ENCODE results near the gene RASGRP1. TPM values are rescaled to one million over a fixed set of nuclear protein-coding genes. Genes with fewer than 3 reads are reported as not detected.

Gene RASGRP1
- polyA plus RNA-seq, 1 of the 3 experiments (the other 2 are of a cell fraction), result 0.03 TPM

DNA sequence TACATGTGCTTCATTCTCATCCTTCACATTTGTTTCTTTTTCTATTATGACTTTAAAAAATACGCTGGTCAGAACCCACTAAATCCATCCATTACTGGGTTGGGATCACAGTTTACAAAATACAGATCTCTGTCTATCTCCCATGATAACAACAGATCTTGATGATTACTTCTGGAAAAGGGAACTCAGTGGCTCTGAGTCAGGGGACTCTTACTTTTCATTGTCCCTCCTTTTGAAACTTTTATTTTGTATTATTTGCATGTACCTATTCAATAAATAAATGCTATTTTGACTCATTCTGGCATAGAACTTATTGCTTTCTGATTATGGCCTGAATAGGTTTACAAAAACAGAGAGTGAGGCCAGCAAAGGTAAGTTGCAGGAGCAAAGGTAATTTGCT lies 11.6 kb upstream of the RASGRP1 start:
- no peak for DNase-seq
- no peak overlapping the region for H2AFZ ChIP-seq (ENCODE audit: low read depth)
- H3K9ac ChIP-seq, result no peak overlapping the region
- no peaks in the 10 kb centered on the region for H4K20me1 ChIP-seq (ENCODE audit: insufficient read depth)
- H3K4me3 ChIP-seq (ENCODE audit: low read depth in 2 of 2, low read length in 1 of 2), result no peak overlapping the region
- WGBS (ENCODE audit: low lambda C conversion rate), result 13% methylated on average over 1 of the region's 1 CpG
- no peak overlapping the region for H3K4me2 ChIP-seq
- no peaks in the 10 kb centered on the region for H3K79me2 ChIP-seq (ENCODE audit: insufficient read depth)
- no peaks in the 10 kb centered on the region for H3F3A ChIP-seq (replicated peaks; ENCODE audit: insufficient read depth)
- H3K9me3 ChIP-seq, result no peaks in the 10 kb centered on the region
- H3K4me1 ChIP-seq (ENCODE audit: control insufficient read depth in 1 of 2, insufficient read depth in 2 of 2, low read depth in 1 of 2, low read length in 1 of 2), result no peaks in the 10 kb centered on the region
- peaks cover 16% of the 10 kb centered on the region; the same call in 1 of the 2 replicates for H3K27me3 ChIP-seq (ENCODE audit: insufficient read depth)
- H3K36me3 ChIP-seq (replicated peaks in 1 of 2; ENCODE audit: control insufficient read depth in 1 of 2, insufficient read depth in 2 of 2, low read length in 1 of 2), result no peaks in the 10 kb centered on the region
- H3K27ac ChIP-seq (ENCODE audit: low read depth in 2 of 2, low read length in 1 of 2), result no peak overlapping the region
- ChIA-PET POLR2A (no interaction called here), CTCF (interaction anchor here (2.6 kb wide), 1 partner anchor 12 kb away, joined by 17 read pairs; the partner anchor contains the start of gene RASGRP1)
- H3K9me2 ChIP-seq, result no peaks in the 10 kb centered on the region
- TF ChIP-seq CHD2 (IDR thresholded peaks at IDR 0.05; ENCODE audit: low read length, partially characterized antibody), result no peak
- no peak for TF ChIP-seq PBX3 (IDR thresholded peaks at IDR 0.05)
- TF ChIP-seq, protein P1, sequence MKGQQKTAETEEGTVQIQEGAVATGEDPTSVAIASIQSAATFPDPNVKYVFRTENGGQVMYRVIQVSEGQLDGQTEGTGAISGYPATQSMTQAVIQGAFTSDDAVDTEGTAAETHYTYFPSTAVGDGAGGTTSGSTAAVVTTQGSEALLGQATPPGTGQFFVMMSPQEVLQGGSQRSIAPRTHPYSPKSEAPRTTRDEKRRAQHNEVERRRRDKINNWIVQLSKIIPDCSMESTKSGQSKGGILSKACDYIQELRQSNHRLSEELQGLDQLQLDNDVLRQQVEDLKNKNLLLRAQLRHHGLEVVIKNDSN (IDR thresholded peaks at IDR 0.05; ENCODE audit: borderline replicate concordance, low read depth), result no peak
- TF ChIP-seq TCF12 (IDR thresholded peaks at IDR 0.05), result no peak
- no peak for TF ChIP-seq FOXJ3 (CRISPR knock-in tag; IDR thresholded peaks at IDR 0.05)
- no peak for TF ChIP-seq NFIC (IDR thresholded peaks at IDR 0.05; ENCODE audit: borderline replicate concordance)
- TF ChIP-seq EZH2phosphoT487 (IDR thresholded peaks at IDR 0.05; ENCODE audit: borderline replicate concordance, low read depth), result no peak

DNA sequence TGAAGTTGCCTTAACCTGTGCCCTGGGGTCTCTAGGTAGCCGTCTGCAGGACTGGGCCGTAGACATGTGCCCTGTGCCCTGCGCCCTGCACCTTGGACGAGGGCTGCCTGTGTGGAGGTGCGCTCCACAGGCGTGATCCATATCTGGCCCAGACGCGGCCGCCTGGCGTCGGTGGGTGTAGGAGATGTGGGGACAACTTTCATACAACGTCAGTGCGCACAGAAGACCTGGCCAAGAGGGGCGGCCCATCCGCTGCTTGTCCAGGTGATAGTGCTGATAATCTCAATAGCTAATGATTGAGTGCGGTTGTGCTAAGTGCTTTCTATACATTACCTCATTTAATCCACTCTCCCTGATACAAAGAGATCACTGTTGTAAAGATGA lies 665 bp upstream of the RASGRP1 start:
- H3K4me2 ChIP-seq, result peak overlapping the region; percentile 77
- no peaks in the 10 kb centered on the region for H3F3A ChIP-seq (replicated peaks; ENCODE audit: insufficient read depth)
- peaks cover 6% of the 10 kb centered on the region; the same call in 1 of the 2 replicates for H3K27me3 ChIP-seq (ENCODE audit: insufficient read depth)
- no peak for DNase-seq
- H3K36me3 ChIP-seq (replicated peaks in 1 of 2; ENCODE audit: control insufficient read depth in 1 of 2, insufficient read depth in 2 of 2, low read length in 1 of 2), result no peaks in the 10 kb centered on the region
- H3K4me3 ChIP-seq (ENCODE audit: low read depth in 2 of 2, low read length in 1 of 2), result peak overlapping the region in 1 of 2 experiments; percentile 63; a peak in 1 of 4 replicates
- no peak overlapping the region for H2AFZ ChIP-seq (ENCODE audit: low read depth)
- H3K27ac ChIP-seq (ENCODE audit: low read depth in 2 of 2, low read length in 1 of 2), result no peak overlapping the region
- no peaks in the 10 kb centered on the region for H3K9me3 ChIP-seq
- WGBS (ENCODE audit: low lambda C conversion rate), result 88% methylated on average over 9 of the region's 16 CpGs
- H3K79me2 ChIP-seq (ENCODE audit: insufficient read depth), result no peaks in the 10 kb centered on the region
- peaks cover 0 to 8% of the 10 kb centered on the region in 2 experiments; a peak in 1 of 4 replicates for H3K4me1 ChIP-seq (ENCODE audit: control insufficient read depth in 1 of 2, insufficient read depth in 2 of 2, low read depth in 1 of 2, low read length in 1 of 2)
- ChIA-PET CTCF (interaction anchor here (0.9 to 7.7 kb wide), 8 partner anchors 12 to 133 kb away, joined by 3 to 110 read pairs (median 14); no protein-coding TSS in a partner anchor), POLR2A (no interaction called here)
- H4K20me1 ChIP-seq (ENCODE audit: insufficient read depth), result no peaks in the 10 kb centered on the region
- no peaks in the 10 kb centered on the region for H3K9me2 ChIP-seq
- TF ChIP-seq SIN3A (IDR thresholded peaks at IDR 0.05; ENCODE audit: borderline replicate concordance, low read depth, low read length) (no peak), GABPA (IDR thresholded peaks at IDR 0.05; ENCODE audit: low read depth) (no peak), YY1 (IDR thresholded peaks at IDR 0.05; ENCODE audit: low read depth) (no peak), EP300 (IDR thresholded peaks at IDR 0.05; ENCODE audit: borderline replicate concordance in 1 of 2, low read depth in 1 of 2, low read length in 1 of 2) (no peak), RCOR1 (IDR thresholded peaks at IDR 0.05; ENCODE audit: low read length) (no peak), GATA2 (CRISPR knock-in tag; IDR thresholded peaks at IDR 0.05) (no peak), TEAD4 (IDR thresholded peaks at IDR 0.05; ENCODE audit: borderline replicate concordance, insufficient read depth) (no peak), RXRA (IDR thresholded peaks at IDR 0.05; ENCODE audit: borderline replicate concordance, low read depth) (no peak), POLR2AphosphoS5 (IDR thresholded peaks at IDR 0.05; ENCODE audit: low read depth, low read length) (no peak), MXI1 (IDR thresholded peaks at IDR 0.05; ENCODE audit: low read depth, low read length) (no peak), FOXM1 (IDR thresholded peaks at IDR 0.05; ENCODE audit: low read depth) (no peak), NFIC (IDR thresholded peaks at IDR 0.05; ENCODE audit: borderline replicate concordance) (no peak), PBX3 (IDR thresholded peaks at IDR 0.05) (no peak), ELF1 (IDR thresholded peaks at IDR 0.05) (no peak)
- TF ChIP-seq, protein P1 (IDR thresholded peaks at IDR 0.05; ENCODE audit: borderline replicate concordance, low read depth), result no peak
- no peak overlapping the region for H3K9ac ChIP-seq

Data from SK-N-SH (cell line).